H9 (cell line): ENCODE measurements around the gene MEG3. TPM values are rescaled to one million over a fixed set of nuclear protein-coding genes. Genes with fewer than 3 reads are reported as not detected.
A peak's percentile ranks its signal among the peaks of the same experiment; 100 is the strongest.

ENCODE experiments used
- DNase-seq: peaks from one replicate; pipeline ENCODE4 v3.0.0-alpha.2; 2017
- H2AFZ ChIP-seq: one replicate; pipeline ENCODE4 v1.6.1; 2013; ENCODE audit warnings: mild to moderate bottlenecking, low read length, control low read depth, moderate library complexity
- H2AK5ac ChIP-seq: 2 replicates; pipeline ENCODE4 v1.6.1; 2013; ENCODE audit warnings: low read length, control low read depth, mixed read lengths; ENCODE audit not compliant: insufficient read length
- H2BK120ac ChIP-seq: one replicate; pipeline ENCODE4 v1.6.1; 2013; ENCODE audit warnings: low read depth, mild to moderate bottlenecking, low read length, control low read depth, inconsistent platforms; ENCODE audit not compliant: poor library complexity, severe bottlenecking
- H2BK12ac ChIP-seq: 2 replicates; pipeline ENCODE4 v1.6.1; 2013; ENCODE audit warnings: low read length, control low read depth, mixed read lengths, low read depth; ENCODE audit not compliant: insufficient read length
- H2BK15ac ChIP-seq: 2 replicates; pipeline ENCODE4 v1.6.1; 2013; ENCODE audit warnings: low read depth, low read length, control low read depth
- H2BK20ac ChIP-seq: one replicate; pipeline ENCODE4 v1.6.1; 2013; ENCODE audit warnings: low read depth, mild to moderate bottlenecking, low read length, control low read depth, inconsistent platforms; ENCODE audit not compliant: poor library complexity, severe bottlenecking
- H2BK5ac ChIP-seq: 2 replicates; pipeline ENCODE4 v1.6.1; 2013; ENCODE audit warnings: low read length, control low read depth, mixed read lengths; ENCODE audit not compliant: insufficient read length
- H3K14ac ChIP-seq: 2 replicates; pipeline ENCODE4 v1.6.1; 2013; ENCODE audit warnings: low read length, control low read depth; ENCODE audit not compliant: insufficient read depth
- H3K18ac ChIP-seq: 2 replicates; pipeline ENCODE4 v1.6.1; 2013; ENCODE audit warnings: low read depth, mild to moderate bottlenecking, mixed read lengths, low read length, control low read depth; ENCODE audit not compliant: insufficient read length
- H3K23ac ChIP-seq: 2 replicates; pipeline ENCODE4 v1.6.1; 2013; ENCODE audit warnings: low read length, control low read depth, mixed read lengths, low read depth; ENCODE audit not compliant: insufficient read length
- H3K23me2 ChIP-seq: 2 replicates; pipeline ENCODE4 v1.6.1; 2013; ENCODE audit warnings: low read depth, mild to moderate bottlenecking, mixed read lengths, low read length, control low read depth; ENCODE audit not compliant: insufficient read length, poor library complexity, severe bottlenecking
- H3K27ac ChIP-seq: 2 replicates; pipeline ENCODE4 v1.5.1; 2013; ENCODE audit warnings: low read length, control low read depth, mixed read lengths, low read depth; ENCODE audit not compliant: insufficient read length
- H3K27me3 ChIP-seq: 2 replicates; pipeline ENCODE4 v1.6.1; 2013; ENCODE audit warnings: low read length, control low read depth, inconsistent platforms; ENCODE audit not compliant: insufficient read depth
- H3K4ac ChIP-seq: 2 replicates; pipeline ENCODE4 v1.6.1; 2013; ENCODE audit warnings: low read depth, mild to moderate bottlenecking, control low read depth, inconsistent platforms, low read length, moderate library complexity
- H3K4me1 ChIP-seq: 2 replicates; pipeline ENCODE4 v1.6.1; 2013; ENCODE audit warnings: low read length, control low read depth, inconsistent platforms; ENCODE audit not compliant: insufficient read depth
- H3K4me2 ChIP-seq: 2 replicates; pipeline ENCODE4 v1.6.1; 2013; ENCODE audit warnings: low read length, control low read depth, mixed read lengths; ENCODE audit not compliant: insufficient read length, insufficient read depth
- H3K56ac ChIP-seq: 2 replicates; pipeline ENCODE4 v1.6.1; 2013; ENCODE audit warnings: low read depth, mild to moderate bottlenecking, mixed read lengths, low read length, control low read depth; ENCODE audit not compliant: insufficient read length
- H3K79me1 ChIP-seq: 2 replicates; pipeline ENCODE4 v1.6.1; 2013; ENCODE audit warnings: low read depth, mild to moderate bottlenecking, moderate library complexity, low read length, control low read depth, inconsistent platforms; ENCODE audit not compliant: insufficient read depth, poor library complexity, severe bottlenecking
- H3K79me2 ChIP-seq: 2 replicates; pipeline ENCODE4 v1.6.1; 2013; ENCODE audit warnings: low read length, control low read depth, inconsistent platforms; ENCODE audit not compliant: insufficient read depth
- H3K9ac ChIP-seq: 2 replicates; pipeline ENCODE4 v1.6.1; 2013; ENCODE audit warnings: low read length, control low read depth, mixed read lengths; ENCODE audit not compliant: insufficient read length; ENCODE audit errors: extremely low read depth
- H3K9me3 ChIP-seq: one replicate; pipeline ENCODE4 v1.6.1; 2013; ENCODE audit warnings: low read depth, low read length, inconsistent platforms; ENCODE audit not compliant: control insufficient read depth
- H3T11ph ChIP-seq: one replicate; pipeline ENCODE4 v1.6.1; 2013; ENCODE audit warnings: mild to moderate bottlenecking, low read length, control low read depth, inconsistent platforms
- H4K20me1 ChIP-seq: one replicate; pipeline ENCODE4 v1.6.1; 2013; ENCODE audit not compliant: control insufficient read depth, insufficient read length, insufficient read depth
- H4K5ac ChIP-seq: 2 replicates; pipeline ENCODE4 v1.6.1; 2013; ENCODE audit warnings: low read depth, mild to moderate bottlenecking, mixed read lengths, low read length, control low read depth; ENCODE audit not compliant: insufficient read length
- H4K8ac ChIP-seq: replicated peaks from 2 replicates; pipeline ENCODE4 v1.6.1; 2013; ENCODE audit warnings: low read length, control low read depth, mixed read lengths, low read depth; ENCODE audit not compliant: insufficient read length
- H4K91ac ChIP-seq: 2 replicates; pipeline ENCODE4 v1.6.1; 2013; ENCODE audit warnings: low read depth, mild to moderate bottlenecking, moderate library complexity, mixed read lengths, low read length, control low read depth; ENCODE audit not compliant: insufficient read length
- H3K27ac Mint-ChIP-seq, 3 experiments: 2 replicates in 2 of 3; 3 replicates in 1 of 3; pipeline ENCODE4 v1.8.0; 2020 to 2021; ENCODE audit warnings: mixed read lengths in 3 of 3, mild to moderate bottlenecking in 1 of 3, moderate library complexity in 1 of 3
- H3K27me3 Mint-ChIP-seq: 2 replicates; pipeline ENCODE4 v1.8.0; 2021; ENCODE audit warnings: low read depth, mild to moderate bottlenecking, moderate library complexity, mixed read lengths
- H3K36me3 Mint-ChIP-seq, 3 experiments: 2 replicates in 2 of 3; 3 replicates in 1 of 3; pipeline ENCODE4 v1.8.0; 2020 to 2021; ENCODE audit warnings: low read depth in 3 of 3, mixed read lengths in 3 of 3; ENCODE audit not compliant: insufficient read depth in 1 of 3
- H3K4me1 Mint-ChIP-seq, 2 experiments: 2 replicates each; pipeline ENCODE4 v1.8.0; 2020; ENCODE audit warnings: mixed read lengths in 2 of 2
- H3K4me3 Mint-ChIP-seq, 2 experiments: 2 replicates in 1 of 2; 3 replicates in 1 of 2; pipeline ENCODE4 v1.8.0; 2020 to 2021; ENCODE audit warnings: mild to moderate bottlenecking in 2 of 2, mixed read lengths in 2 of 2, moderate library complexity in 1 of 2
- H3K9me3 Mint-ChIP-seq, 2 experiments: 2 replicates in 1 of 2; 3 replicates in 1 of 2; pipeline ENCODE4 v1.8.0; 2020; ENCODE audit warnings: mild to moderate bottlenecking in 2 of 2, mixed read lengths in 2 of 2, moderate library complexity in 1 of 2
- WGBS: extraction: QIAGEN DNeasy Blood & Tissue Kit; methylation state at CpG from one replicate; pipeline ENCODE4 v1.1.7; 2013; ENCODE audit warnings: missing lambda C conversion rate, low lambda C conversion rate, mixed read lengths; ENCODE audit not compliant: insufficient read length; ENCODE audit errors: extremely low coverage; 5-methylcytosine and 5-hydroxymethylcytosine counted together
- total RNA-seq: library from RNA; stranded (reverse); gene quantifications from 2 replicates; pipeline ENCODE4 v1.2.1, GENCODE V29; 2021
- TF ChIP-seq, protein P1 (sequence below): fragments of 200-600 bp; sonication (generic); conservative IDR thresholded peaks from 3 replicates; pipeline ENCODE4 v1.8.0; 2021; ENCODE audit warnings: antibody characterized with exemption, mild to moderate bottlenecking

Gene MEG3
- total RNA-seq, 1 experiment from 2014 or later = 0.52 TPM

DNA sequence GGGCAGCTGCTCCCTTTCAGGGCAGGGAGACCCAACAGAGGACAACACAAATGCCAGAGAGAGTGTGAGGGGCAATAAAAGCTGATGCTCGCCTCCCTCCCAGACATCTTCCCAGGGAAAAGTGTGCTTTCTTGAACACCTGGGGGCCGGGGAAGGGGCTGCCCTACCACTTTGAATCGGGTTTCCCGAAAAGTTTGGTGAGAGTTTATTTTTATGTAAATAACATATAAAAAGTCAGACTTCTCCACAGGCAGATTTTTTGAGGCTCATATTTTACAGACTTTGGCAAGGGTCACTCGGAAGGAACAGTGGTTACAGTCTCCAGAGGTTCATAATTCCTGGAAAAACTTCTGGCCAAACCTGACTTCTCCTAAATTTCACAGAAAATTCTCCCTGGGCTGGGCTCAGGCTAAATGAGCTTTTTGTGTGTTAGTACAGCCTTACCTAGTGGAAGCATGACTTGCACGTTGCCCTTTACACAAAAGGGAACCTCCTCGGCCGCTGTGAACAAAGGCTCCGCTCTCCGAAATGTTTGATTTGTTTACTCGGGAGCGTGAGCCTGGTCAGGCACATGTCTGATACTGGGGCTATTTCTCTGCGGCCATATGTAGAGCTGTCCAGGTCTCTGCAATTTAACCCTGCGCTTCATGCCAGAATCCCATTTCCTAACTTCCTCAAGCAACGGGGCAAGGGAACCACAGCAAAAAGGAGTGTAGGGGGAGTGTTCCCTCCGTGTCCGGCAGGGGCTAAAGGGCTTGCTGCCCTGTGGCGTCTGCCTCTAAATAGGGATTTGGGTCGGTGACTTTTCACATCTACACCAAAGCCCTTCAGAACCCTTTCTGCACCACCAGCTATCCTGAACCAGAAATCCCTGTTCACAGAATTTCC lies 74.2 kb downstream of the MEG3 start:
- H4K20me1 ChIP-seq = no peaks in the 10 kb centered on the region
- no peak overlapping the region for H3K23ac ChIP-seq
- no peak overlapping the region for H4K5ac ChIP-seq
- H2BK120ac ChIP-seq = no peak overlapping the region
- H3K9me3 ChIP-seq = no peaks in the 10 kb centered on the region
- no peak overlapping the region for H3T11ph ChIP-seq
- no peak overlapping the region for H2AK5ac ChIP-seq
- peaks cover 7% of the 10 kb centered on the region for H3K23me2 ChIP-seq
- DNase-seq = peak; percentile 51
- Mint-ChIP-seq H3K36me3 (peaks cover 0 to 7% (median 2%) of the 10 kb centered on the region in 3 experiments; a peak in 5 of 7 replicates), H3K9me3 (peaks cover 3 to 7% of the 10 kb centered on the region in 2 experiments), H3K27me3 (peaks cover 56% of the 10 kb centered on the region), H3K27ac (no peak overlapping the region), H3K4me1 (peaks cover 40 to 74% of the 10 kb centered on the region in 2 experiments), H3K4me3 (peak overlapping the region; percentile 55 to 79)
- H2BK5ac ChIP-seq = no peak overlapping the region
- H3K4ac ChIP-seq = no peak overlapping the region
- peaks cover 2% of the 10 kb centered on the region; the same call in 1 of the 2 replicates for H3K27me3 ChIP-seq
- H3K79me1 ChIP-seq = no peaks in the 10 kb centered on the region
- no peak overlapping the region for H4K8ac ChIP-seq
- no peak overlapping the region for H3K27ac ChIP-seq
- H3K18ac ChIP-seq = no peak overlapping the region
- peaks cover 2% of the 10 kb centered on the region; the same call in 1 of the 2 replicates for H3K4me1 ChIP-seq
- H2BK12ac ChIP-seq = no peak overlapping the region
- H3K9ac ChIP-seq = no peak overlapping the region
- no peak overlapping the region for H2BK20ac ChIP-seq
- no peak overlapping the region for H3K14ac ChIP-seq
- H3K4me2 ChIP-seq = peak overlapping the region; percentile 83
- H3K79me2 ChIP-seq = no peaks in the 10 kb centered on the region
- TF ChIP-seq, protein P1, sequence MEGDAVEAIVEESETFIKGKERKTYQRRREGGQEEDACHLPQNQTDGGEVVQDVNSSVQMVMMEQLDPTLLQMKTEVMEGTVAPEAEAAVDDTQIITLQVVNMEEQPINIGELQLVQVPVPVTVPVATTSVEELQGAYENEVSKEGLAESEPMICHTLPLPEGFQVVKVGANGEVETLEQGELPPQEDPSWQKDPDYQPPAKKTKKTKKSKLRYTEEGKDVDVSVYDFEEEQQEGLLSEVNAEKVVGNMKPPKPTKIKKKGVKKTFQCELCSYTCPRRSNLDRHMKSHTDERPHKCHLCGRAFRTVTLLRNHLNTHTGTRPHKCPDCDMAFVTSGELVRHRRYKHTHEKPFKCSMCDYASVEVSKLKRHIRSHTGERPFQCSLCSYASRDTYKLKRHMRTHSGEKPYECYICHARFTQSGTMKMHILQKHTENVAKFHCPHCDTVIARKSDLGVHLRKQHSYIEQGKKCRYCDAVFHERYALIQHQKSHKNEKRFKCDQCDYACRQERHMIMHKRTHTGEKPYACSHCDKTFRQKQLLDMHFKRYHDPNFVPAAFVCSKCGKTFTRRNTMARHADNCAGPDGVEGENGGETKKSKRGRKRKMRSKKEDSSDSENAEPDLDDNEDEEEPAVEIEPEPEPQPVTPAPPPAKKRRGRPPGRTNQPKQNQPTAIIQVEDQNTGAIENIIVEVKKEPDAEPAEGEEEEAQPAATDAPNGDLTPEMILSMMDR = no peak
- H2BK15ac ChIP-seq = no peak overlapping the region
- no peak overlapping the region for H2AFZ ChIP-seq
- H3K56ac ChIP-seq = no peak overlapping the region
- WGBS = no CpG with 5 or more reads among the region's 19 CpGs
- H4K91ac ChIP-seq = no peak overlapping the region
